ENCODE results near the gene SUGP2.

The SUGP2 gene

DNA sequence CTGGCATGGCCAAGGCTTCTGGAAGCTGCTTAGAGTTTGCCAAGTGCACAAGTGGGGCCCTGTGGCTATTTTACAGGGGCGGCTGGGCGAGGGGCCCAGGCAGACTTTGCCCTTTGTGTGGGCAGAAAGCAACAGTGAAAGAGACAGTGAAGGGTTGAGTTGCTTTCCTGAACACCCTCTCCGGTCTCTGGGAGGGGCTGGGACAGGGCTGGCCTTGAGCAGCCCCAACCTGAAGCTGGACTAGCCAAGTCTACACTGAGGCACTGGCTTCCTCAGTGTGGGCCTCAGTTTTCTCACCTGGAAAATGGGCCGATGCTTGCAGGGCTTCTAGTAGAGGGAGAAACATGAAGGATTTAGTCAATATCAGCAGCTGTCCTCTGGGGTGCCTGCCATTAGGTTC lies 89.9 kb downstream of the SUGP2 start:
- TF ChIP-seq, protein P1, sequence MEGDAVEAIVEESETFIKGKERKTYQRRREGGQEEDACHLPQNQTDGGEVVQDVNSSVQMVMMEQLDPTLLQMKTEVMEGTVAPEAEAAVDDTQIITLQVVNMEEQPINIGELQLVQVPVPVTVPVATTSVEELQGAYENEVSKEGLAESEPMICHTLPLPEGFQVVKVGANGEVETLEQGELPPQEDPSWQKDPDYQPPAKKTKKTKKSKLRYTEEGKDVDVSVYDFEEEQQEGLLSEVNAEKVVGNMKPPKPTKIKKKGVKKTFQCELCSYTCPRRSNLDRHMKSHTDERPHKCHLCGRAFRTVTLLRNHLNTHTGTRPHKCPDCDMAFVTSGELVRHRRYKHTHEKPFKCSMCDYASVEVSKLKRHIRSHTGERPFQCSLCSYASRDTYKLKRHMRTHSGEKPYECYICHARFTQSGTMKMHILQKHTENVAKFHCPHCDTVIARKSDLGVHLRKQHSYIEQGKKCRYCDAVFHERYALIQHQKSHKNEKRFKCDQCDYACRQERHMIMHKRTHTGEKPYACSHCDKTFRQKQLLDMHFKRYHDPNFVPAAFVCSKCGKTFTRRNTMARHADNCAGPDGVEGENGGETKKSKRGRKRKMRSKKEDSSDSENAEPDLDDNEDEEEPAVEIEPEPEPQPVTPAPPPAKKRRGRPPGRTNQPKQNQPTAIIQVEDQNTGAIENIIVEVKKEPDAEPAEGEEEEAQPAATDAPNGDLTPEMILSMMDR (IDR thresholded peaks at IDR 0.05; ENCODE audit: low read depth, low read length), result no peak
- no peak for DNase-seq (ENCODE audit: extremely low read depth, low read depth)

DNA sequence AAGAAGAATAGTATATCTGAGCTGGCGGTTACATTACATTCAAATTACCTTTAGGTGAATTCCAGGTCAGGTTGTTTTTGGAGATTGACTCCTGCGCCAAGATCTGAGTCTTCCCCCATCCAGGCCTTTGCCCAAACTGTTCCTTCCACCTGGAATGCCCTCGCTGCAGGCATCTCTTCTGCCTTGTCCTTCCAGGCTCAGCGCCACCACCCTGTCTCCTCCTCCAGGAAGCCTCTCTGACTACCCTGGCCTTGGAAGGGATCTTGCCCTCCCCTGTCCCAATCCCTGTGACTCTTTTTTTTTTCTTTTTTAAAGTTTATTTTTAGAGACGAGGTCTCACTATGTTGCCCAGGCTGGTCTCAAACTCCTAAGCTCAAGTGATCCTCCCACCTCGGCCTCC lies 90.6 kb downstream of the SUGP2 start:
- DNase-seq (ENCODE audit: extremely low read depth, low read depth), result no peak
- TF ChIP-seq, protein P1 (IDR thresholded peaks at IDR 0.05; ENCODE audit: low read depth, low read length), result no peak

DNA sequence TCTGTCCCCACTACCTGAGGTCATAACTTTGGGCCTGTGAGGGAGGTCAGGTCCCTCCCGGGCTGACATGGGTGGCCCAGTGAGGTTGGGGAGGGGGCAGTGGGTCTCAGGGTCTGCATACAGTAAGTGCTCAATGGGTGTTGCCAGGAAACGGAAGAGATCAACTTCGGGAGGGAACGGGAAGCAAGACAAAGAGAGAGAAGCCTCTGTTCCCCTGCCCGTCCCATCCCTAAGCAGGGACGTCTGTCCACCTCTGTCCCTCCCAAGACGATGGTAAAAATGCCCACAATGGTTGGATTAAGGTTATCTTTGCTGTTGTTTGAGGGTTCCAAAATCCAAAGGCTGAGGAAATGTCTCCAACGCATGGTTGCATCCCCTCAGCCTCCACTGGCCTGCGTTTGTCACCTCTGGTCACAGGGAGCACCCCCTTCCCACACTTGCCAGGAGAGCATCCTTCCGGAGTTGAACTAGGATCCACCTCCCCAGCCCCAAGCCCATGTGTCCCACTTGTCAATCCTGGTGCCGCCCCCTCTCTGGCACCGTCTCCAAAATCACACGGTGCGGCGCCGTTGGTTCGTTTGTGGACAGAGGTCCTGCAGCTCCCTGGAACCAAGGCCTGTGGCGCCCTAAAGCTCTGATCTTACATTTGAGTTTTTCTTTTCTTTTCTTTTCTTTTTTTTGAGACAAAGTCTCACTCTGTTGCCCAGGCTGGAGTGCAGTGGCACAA lies 91.5 kb downstream of the SUGP2 start:
- no peak for DNase-seq (ENCODE audit: extremely low read depth, low read depth)
- TF ChIP-seq, protein P1 (IDR thresholded peaks at IDR 0.05; ENCODE audit: low read depth, low read length), result no peak

Measured in AG09319 (cell line).